Measurements from ENCODE around the gene ITPA. TPM values are rescaled to one million over a fixed set of nuclear protein-coding genes. Genes with fewer than 3 reads are reported as not detected.

The ITPA gene
- total and polyA plus RNA-seq, 2 of the 4 experiments (the other 2 are of a cell fraction) = 32.4 to 49.0 TPM

DNA sequence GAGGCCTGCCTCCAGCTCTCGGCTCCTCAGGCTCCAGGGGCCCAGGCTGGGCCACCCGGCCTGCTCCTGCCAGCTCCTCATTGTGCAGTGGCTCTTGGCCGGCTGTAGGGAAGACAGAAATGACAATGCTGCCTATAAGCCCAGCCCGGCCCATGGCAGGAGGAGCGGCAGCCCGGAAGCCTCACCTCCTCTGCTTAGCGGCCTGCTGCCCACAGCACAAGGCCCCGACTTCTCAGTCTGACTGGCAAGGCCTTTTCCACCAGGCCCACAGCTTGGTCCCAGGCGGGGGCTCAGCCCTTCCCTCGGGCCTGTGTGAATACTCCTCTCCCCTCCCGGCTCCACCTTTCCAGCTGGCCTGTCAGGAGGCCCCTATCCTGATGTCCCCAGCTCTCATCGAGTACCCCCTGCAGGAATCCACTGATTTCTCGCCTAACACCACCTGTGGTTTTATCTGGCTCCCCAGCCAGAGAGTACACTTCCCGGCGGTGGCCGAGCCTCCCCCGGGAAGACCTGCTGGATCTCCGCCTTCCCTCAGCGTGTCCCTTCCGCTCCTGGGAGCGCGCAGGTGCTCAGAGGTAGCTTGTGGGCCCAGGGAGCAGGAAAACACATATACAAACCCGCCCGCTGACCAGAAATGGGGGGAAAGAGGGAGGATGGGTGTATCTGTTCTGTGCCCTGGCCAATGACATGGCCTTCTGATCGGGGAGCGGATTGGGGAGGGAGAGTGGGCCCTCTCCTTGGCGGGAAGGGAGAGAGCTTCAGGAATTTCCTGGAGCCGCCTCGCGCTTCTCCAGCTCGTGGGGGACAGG, 5.8 kb upstream of the ITPA start:
- POLR2A ChIA-PET (ENCODE audit: unreplicated experiment) = no interaction called here
- Histone ChIP-seq H4K8ac (ENCODE audit: low read depth in 2 of 2, low read length in 2 of 2) (peak overlapping the region; percentile 25 to 96), H4K20me1 (ENCODE audit: insufficient read depth, low read length) (no peaks in the 10 kb centered on the region), H4K91ac (ENCODE audit: insufficient read depth, low read depth, low read length) (peak overlapping the region; percentile 86), H3K9me3 (ENCODE audit: control insufficient read depth, insufficient read depth, low read length) (no peaks in the 10 kb centered on the region), H4K5ac (ENCODE audit: low read depth, low read length) (peak overlapping the region; percentile 6), H2AK5ac (ENCODE audit: low read depth, low read length) (peak overlapping the region; percentile 72), H3K36me3 (ENCODE audit: control insufficient read depth, insufficient read depth, low read length) (peaks cover 17% of the 10 kb centered on the region), H3K9ac (ENCODE audit: low read depth, low read length) (peak overlapping the region; percentile 35), H2BK5ac (ENCODE audit: low read depth, low read length, poor library complexity, severe bottlenecking) (no peak overlapping the region), H3K27me3 (ENCODE audit: control insufficient read depth, insufficient read depth, low read length) (no peaks in the 10 kb centered on the region), H3K4me3 (ENCODE audit: insufficient read depth, low read depth, low read length) (peak overlapping the region; percentile 83), H2BK120ac (ENCODE audit: low read depth, low read length) (no peak overlapping the region), H3K4me2 (ENCODE audit: low read depth, low read length) (peak overlapping the region; percentile 84), H3K14ac (replicated peaks; ENCODE audit: low read depth, low read length) (peak overlapping the region; percentile 47), H3K9me1 (ENCODE audit: insufficient read depth, low read length) (peaks cover 3% of the 10 kb centered on the region; the same call in 1 of the 2 replicates), H2AK9ac (replicated peaks; ENCODE audit: low read depth, low read length, poor library complexity) (peak overlapping the region; percentile 96), H2AFZ (replicated peaks; ENCODE audit: low read length, poor library complexity) (peak overlapping the region; percentile 94), H3K23ac (ENCODE audit: low read depth, low read length) (peak overlapping the region; percentile 71; the same call in 1 of the 2 replicates), H2BK15ac (ENCODE audit: low read depth, low read length) (no peak overlapping the region), H3K27ac (ENCODE audit: insufficient read depth, low read length) (peak overlapping the region; percentile 87), H2BK20ac (ENCODE audit: low read depth, low read length) (no peak overlapping the region), H3K4me1 (ENCODE audit: control insufficient read depth, insufficient read depth, low read length) (peaks cover 7% of the 10 kb centered on the region), H3K4ac (ENCODE audit: low read depth, low read length) (peak overlapping the region; percentile 85), H3K56ac (ENCODE audit: extremely low read depth, insufficient read depth, low read length) (0 out of 2 replicates have a peak overlapping the region, but pooled peaks have one; percentile 27), H3K79me1 (ENCODE audit: low read depth in 1 of 2, low read length in 2 of 2) (peaks cover 20 to 40% of the 10 kb centered on the region in 2 experiments), H3K18ac (ENCODE audit: low read depth, low read length) (no peak overlapping the region)
- intact Hi-C loops (cut with micrococcal nuclease) (no loop called here), in situ Hi-C loops (cut with MboI; ENCODE audit: low sequenced_read_pairs) (no loop called here), dilution Hi-C loops (cut with HindIII; ENCODE audit: low sequenced_read_pairs, unreplicated experiment) (no loop called here)
- ATAC-seq (ENCODE audit: low read depth) (peak; percentile 28), DNase-seq (no peak)
- 28% methylated on average over 9 of the region's 31 CpGs; no CpG with 5 or more reads in 1 of the 2 experiments for WGBS, 2 experiments (ENCODE audit: extremely low coverage in 2 of 2, insufficient read length in 1 of 2)
- TF ChIP-seq RAD21 (IDR thresholded peaks at IDR 0.05; ENCODE audit: low read length) (no peak), MAZ (IDR thresholded peaks at IDR 0.05; ENCODE audit: borderline replicate concordance, low read depth, low read length) (peak; percentile 32; the same call in 1 of the 2 replicates)
- CTCF ChIA-PET = interaction anchor here (0.6 kb wide), 1 partner anchor 148 kb away, joined by 3 read pairs; no protein-coding TSS in a partner anchor
- BruUV-seq (replicated peaks) = no TSS peak

Data from IMR-90 (cell line).